SK-N-SH (cell line): ENCODE measurements around the gene MRPS17. TPM values are rescaled to one million over a fixed set of nuclear protein-coding genes. Genes with fewer than 3 reads are reported as not detected.

Source experiments
- CTCF ChIA-PET: fragments of 300-600, 350-600 bp; formaldehyde crosslinking; extraction: SDS; loops from one replicate; lab custom pipeline; 2021; lab: Yijun Ruan, JAX
- POLR2A ChIA-PET: fragments of 350-600 bp; sonication (Branson Sonifier 250); formaldehyde crosslinking; extraction: SDS; loops from one replicate; lab custom pipeline; 2020; ENCODE audit warnings: antibody characterized with exemption, inconsistent platforms; lab: Yijun Ruan, JAX
- DNase-seq: peaks from one replicate; pipeline ENCODE4 v3.0.0; 2012
- H2AFZ ChIP-seq: fragments of 200-600 bp; sonication (generic); 2 replicates; pipeline ENCODE4 v1.8.1; 2016; ENCODE audit warnings: antibody characterized with exemption, mild to moderate bottlenecking, low read depth
- H3F3A ChIP-seq: fragments of 200-600 bp; sonication (generic); replicated peaks from 2 replicates; pipeline ENCODE3; 2016; ENCODE audit warnings: antibody characterized with exemption, mild to moderate bottlenecking; ENCODE audit not compliant: insufficient read depth
- H3K27ac ChIP-seq, 2 experiments: fragments of 200-500 bp in 1 of 2; fragments of 200-600 bp in 1 of 2; sonication (Bioruptor generic) in 1 of 2; sonication (generic), shearing (Covaris generic) in 1 of 2; 2 replicates each; pipeline versions ENCODE4 v1.5.1 to v1.6.1; 2014 to 2016; ENCODE audit warnings: low read depth in 2 of 2, inconsistent platforms in 1 of 2, low read length in 1 of 2, mild to moderate bottlenecking in 1 of 2, mixed read lengths in 1 of 2
- H3K27me3 ChIP-seq: fragments of 200-600 bp; sonication (generic), shearing (Covaris generic); 2 replicates; pipeline ENCODE4 v1.6.1; 2016; ENCODE audit warnings: mixed run types; ENCODE audit not compliant: insufficient read depth
- H3K36me3 ChIP-seq, 2 experiments: fragments of 200-500 bp in 1 of 2; fragments of 200-600 bp in 1 of 2; sonication (Bioruptor generic) in 1 of 2; sonication (generic) in 1 of 2; replicated peaks in 1 of 2; 2 replicates each; pipeline versions ENCODE3 to v1.5.1; 2014 to 2016; ENCODE audit warnings: low read length in 1 of 2, mild to moderate bottlenecking in 1 of 2; ENCODE audit not compliant: insufficient read depth in 2 of 2, control insufficient read depth in 1 of 2
- H3K4me1 ChIP-seq, 2 experiments: fragments of 200-500 bp in 1 of 2; fragments of 200-600 bp in 1 of 2; sonication (Bioruptor generic) in 1 of 2; sonication (generic), shearing (Covaris generic) in 1 of 2; 2 replicates each; pipeline versions ENCODE4 v1.5.1 to v1.6.1; 2014 to 2016; ENCODE audit warnings: low read depth in 1 of 2, low read length in 1 of 2, mixed run types in 1 of 2; ENCODE audit not compliant: insufficient read depth in 2 of 2, control insufficient read depth in 1 of 2
- H3K4me2 ChIP-seq: fragments of 200-600 bp; sonication (generic), shearing (Covaris generic); 2 replicates; pipeline ENCODE4 v1.6.1; 2017; ENCODE audit warnings: mixed run types
- H3K4me3 ChIP-seq, 2 experiments: fragments of 200-500 bp in 1 of 2; fragments of 200-600 bp in 1 of 2; sonication (Bioruptor generic) in 1 of 2; sonication (generic), shearing (Covaris generic) in 1 of 2; 2 replicates each; pipeline versions ENCODE4 v1.5.1 to v1.8.1; 2014 to 2016; ENCODE audit warnings: low read depth in 2 of 2, inconsistent platforms in 1 of 2, low read length in 1 of 2, mild to moderate bottlenecking in 1 of 2, mixed read lengths in 1 of 2, moderate library complexity in 1 of 2
- H3K79me2 ChIP-seq: fragments of 200-600 bp; sonication (generic); 2 replicates; pipeline ENCODE4 v1.8.1; 2017; ENCODE audit warnings: mild to moderate bottlenecking; ENCODE audit not compliant: insufficient read depth
- H3K9ac ChIP-seq: fragments of 200-600 bp; sonication (generic); 2 replicates; pipeline ENCODE4 v1.6.1; 2017; ENCODE audit warnings: mixed run types
- H3K9me2 ChIP-seq: fragments of 200-600 bp; sonication (generic); 2 replicates; pipeline ENCODE4 v1.6.1; 2017; ENCODE audit warnings: mixed run types
- H3K9me3 ChIP-seq: fragments of 200-600 bp; sonication (generic); 2 replicates; pipeline ENCODE4 v1.6.1; 2017; ENCODE audit warnings: mixed run types, mild to moderate bottlenecking, moderate library complexity
- H4K20me1 ChIP-seq: fragments of 200-600 bp; sonication (generic); 2 replicates; pipeline ENCODE4 v1.6.1; 2017; ENCODE audit warnings: mild to moderate bottlenecking, mixed run types; ENCODE audit not compliant: insufficient read depth
- ELF1 ChIP-seq: IDR thresholded peaks from 2 replicates; pipeline ENCODE4 v1.4.0; 2012
- EZH2phosphoT487 ChIP-seq: fragments of 200-600 bp; sonication (generic); IDR thresholded peaks from 2 replicates; pipeline ENCODE4 v1.6.1; 2017; ENCODE audit warnings: low read depth, mixed run types, mild to moderate bottlenecking, antibody characterized with exemption, moderate library complexity, borderline replicate concordance
- FOXJ3 ChIP-seq: sonication (generic); formaldehyde crosslinking; IDR thresholded peaks from 2 replicates; pipeline ENCODE4 v1.5.1; 2020; ENCODE audit warnings: mild to moderate bottlenecking, missing genetic modification reagents
- GABPA ChIP-seq: IDR thresholded peaks from 2 replicates; pipeline ENCODE4 v1.4.0; 2012; ENCODE audit warnings: low read depth, mild to moderate bottlenecking
- MEF2A ChIP-seq: IDR thresholded peaks from 2 replicates; pipeline ENCODE4 v1.4.0; 2012; ENCODE audit warnings: low read depth, borderline replicate concordance
- NFIC ChIP-seq: IDR thresholded peaks from 2 replicates; pipeline ENCODE4 v1.4.0; 2012; ENCODE audit warnings: borderline replicate concordance
- PBX3 ChIP-seq: IDR thresholded peaks from 2 replicates; pipeline ENCODE4; 2012
- POLR2AphosphoS5 ChIP-seq: IDR thresholded peaks from 2 replicates; pipeline ENCODE4 v1.6.1; 2012; ENCODE audit warnings: low read depth, low read length
- RAD21 ChIP-seq: IDR thresholded peaks from 2 replicates; pipeline ENCODE4 v1.6.1; 2012; ENCODE audit warnings: mild to moderate bottlenecking, low read length
- RCOR1 ChIP-seq: fragments of 150-350 bp; IDR thresholded peaks from 2 replicates; pipeline ENCODE4 v1.6.1; 2017; ENCODE audit warnings: antibody characterized with exemption, low read length
- REST ChIP-seq: IDR thresholded peaks from 2 replicates; pipeline ENCODE4 v1.6.1; 2012; ENCODE audit warnings: mild to moderate bottlenecking, low read depth, low read length, moderate library complexity
- RFX5 ChIP-seq: IDR thresholded peaks from 2 replicates; pipeline ENCODE4 v1.6.1; 2012; ENCODE audit warnings: mild to moderate bottlenecking, improper control_type of control experiment, low read length
- USF1 ChIP-seq: IDR thresholded peaks from 2 replicates; pipeline ENCODE4 v1.4.0; 2012; ENCODE audit warnings: low read depth, borderline replicate concordance
- USF2 ChIP-seq: fragments of 150-350 bp; IDR thresholded peaks from 2 replicates; pipeline ENCODE4 v1.6.1; 2017; ENCODE audit warnings: antibody characterized with exemption, low read length, low read depth, borderline replicate concordance
- YY1 ChIP-seq: IDR thresholded peaks from 2 replicates; pipeline ENCODE4 v1.4.0; 2012; ENCODE audit warnings: low read depth, mild to moderate bottlenecking
- ZBTB33 ChIP-seq: IDR thresholded peaks from 2 replicates; pipeline ENCODE4 v1.4.0; 2012; ENCODE audit warnings: low read depth, borderline replicate concordance
- WGBS: methylation state at CpG from one replicate; pipeline ENCODE4 v1.1.6; 2017; ENCODE audit warnings: low lambda C conversion rate; 5-methylcytosine and 5-hydroxymethylcytosine counted together
- polyA plus RNA-seq, 3 experiments: library from polyadenylated mRNA; depleted of rRNA; stranded (reverse); fragments of >200 nt; gene quantifications; 2 replicates each; pipeline ENCODE4 v1.2.3, GENCODE V29; 2012

MRPS17 gene
- polyA plus RNA-seq, 1 of the 3 experiments (the other 2 are of a cell fraction): 17.4 TPM

- DNase-seq: no peak
- Histone ChIP-seq H3K4me1 (peaks cover 0 to 2% of the 10 kb centered on the region in 2 experiments; a peak in 1 of 4 replicates), H3K36me3 (peaks cover 4 to 11% of the 10 kb centered on the region in 2 experiments), H3K9ac (no peak overlapping the region), H3K27me3 (no peaks in the 10 kb centered on the region), H3K4me3 (no peak overlapping the region), H3K9me3 (no peaks in the 10 kb centered on the region), H3K79me2 (no peaks in the 10 kb centered on the region), H2AFZ (no peak overlapping the region), H3K9me2 (no peaks in the 10 kb centered on the region), H3K27ac (peak overlapping the region in 1 of 2 experiments; percentile 35; a peak in 2 of 4 replicates), H3F3A (no peaks in the 10 kb centered on the region), H4K20me1 (no peaks in the 10 kb centered on the region), H3K4me2 (no peak overlapping the region)
- POLR2A ChIA-PET: no interaction called here
- CTCF ChIA-PET: interaction anchor here (1.5 to 1.6 kb wide), 2 partner anchors 16 to 51 kb away, joined by 3 read pairs; no protein-coding TSS in a partner anchor
- 20% methylated on average over 3 of the region's 3 CpGs for WGBS
- no peak for TF ChIP-seq MEF2A
- TF ChIP-seq FOXJ3 (CRISPR knock-in tag): no peak
- no peak for TF ChIP-seq EZH2phosphoT487
- TF ChIP-seq POLR2AphosphoS5: no peak
- TF ChIP-seq REST: no peak
- no peak for TF ChIP-seq RAD21
- TF ChIP-seq NFIC: no peak
- no peak for TF ChIP-seq ELF1
- TF ChIP-seq RFX5: no peak
- TF ChIP-seq RCOR1: no peak
- no peak for TF ChIP-seq USF1
These were observed 38.9 kb upstream of the MRPS17 start for GRCh38 chr7:55912748-55913158.

- H3K79me2 ChIP-seq: no peaks in the 10 kb centered on the region
- ChIA-PET POLR2A (no interaction called here), CTCF (no interaction called here)
- no peak overlapping the region for H3K9ac ChIP-seq
- no peaks in the 10 kb centered on the region for H3K9me3 ChIP-seq
- H4K20me1 ChIP-seq: no peaks in the 10 kb centered on the region
- H3K4me2 ChIP-seq: no peak overlapping the region
- H3K27ac ChIP-seq: no peak overlapping the region
- H2AFZ ChIP-seq: no peak overlapping the region
- H3K27me3 ChIP-seq: no peaks in the 10 kb centered on the region
- H3K36me3 ChIP-seq: peaks cover 7 to 11% of the 10 kb centered on the region in 2 experiments
- no peaks in the 10 kb centered on the region for H3F3A ChIP-seq
- no peak overlapping the region for H3K4me3 ChIP-seq
- H3K4me1 ChIP-seq: no peaks in the 10 kb centered on the region
- H3K9me2 ChIP-seq: no peaks in the 10 kb centered on the region
- 100% methylated on average over 1 of the region's 1 CpG for WGBS
- no peak for DNase-seq
- TF ChIP-seq FOXJ3 (CRISPR knock-in tag) (no peak), PBX3 (no peak), YY1 (no peak), GABPA (no peak), ZBTB33 (no peak), REST (no peak), USF2 (no peak)
These were observed 33.9 kb upstream of the MRPS17 start for GRCh38 chr7:55917771-55918170.
